ENCODE measurements around the gene PPP2R5E.

GRCh38 chr14:63383776-63384367 lies 159.3 kb downstream of the PPP2R5E start:
- TF ChIP-seq CTCF (IDR thresholded peaks at IDR 0.05) = no peak
- no peak for TF ChIP-seq POLR2A (IDR thresholded peaks at IDR 0.05)

Data from testis (tissue), 2 donors.